LNCaP clone FGC (cell line): Measurements from ENCODE around the gene PPP2R2D.

Experiments used
- DNase-seq: peaks from one replicate; pipeline ENCODE4 v3.0.0-alpha.2; 2011; ENCODE audit warnings: low read depth
- H3K4me3 ChIP-seq: 2 replicates; pipeline ENCODE4 v1.5.1; 2011; ENCODE audit warnings: mild to moderate bottlenecking, low read depth, low read length, control low read depth
- CTCF ChIP-seq: IDR thresholded peaks from 2 replicates; pipeline ENCODE4 v1.5.1; 2012; ENCODE audit warnings: mild to moderate bottlenecking; ENCODE audit not compliant: control insufficient read depth, insufficient read depth; ENCODE audit errors: extremely low read depth

The PPP2R2D gene

GRCh38 chr10:131944412-131944811 lies 43.6 kb downstream of the PPP2R2D start:
- TF ChIP-seq CTCF, result no peak
- no peak overlapping the region for H3K4me3 ChIP-seq
- no peak for DNase-seq

GRCh38 chr10:131944976-131945695 lies 44.3 kb downstream of the PPP2R2D start:
- H3K4me3 ChIP-seq, result no peak overlapping the region
- TF ChIP-seq CTCF, result no peak
- no peak for DNase-seq

DNA sequence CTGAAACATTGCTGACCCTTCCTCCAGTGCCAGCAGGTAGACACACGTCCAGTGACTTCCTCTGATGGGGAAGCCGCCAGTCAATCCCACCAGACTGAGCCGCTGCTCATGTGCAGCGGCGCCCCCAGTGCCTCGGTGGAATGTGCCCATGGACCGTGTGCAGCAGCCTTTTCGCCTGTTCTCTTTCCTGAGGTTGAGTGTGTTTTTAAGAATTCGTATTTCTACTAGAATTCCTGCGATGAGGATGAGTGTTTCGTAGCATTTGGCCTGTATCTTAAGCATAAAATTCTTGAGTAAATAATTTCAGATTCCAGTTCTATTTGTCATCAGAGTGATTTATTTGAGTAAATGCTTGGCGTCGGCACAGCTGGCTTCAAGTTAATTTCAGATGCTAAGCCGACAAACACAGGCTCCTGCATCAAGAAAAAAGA lies 45.5 kb downstream of the PPP2R2D start:
- DNase-seq, result peak; percentile 80
- TF ChIP-seq CTCF, result no peak
- H3K4me3 ChIP-seq, result no peak overlapping the region

DNA sequence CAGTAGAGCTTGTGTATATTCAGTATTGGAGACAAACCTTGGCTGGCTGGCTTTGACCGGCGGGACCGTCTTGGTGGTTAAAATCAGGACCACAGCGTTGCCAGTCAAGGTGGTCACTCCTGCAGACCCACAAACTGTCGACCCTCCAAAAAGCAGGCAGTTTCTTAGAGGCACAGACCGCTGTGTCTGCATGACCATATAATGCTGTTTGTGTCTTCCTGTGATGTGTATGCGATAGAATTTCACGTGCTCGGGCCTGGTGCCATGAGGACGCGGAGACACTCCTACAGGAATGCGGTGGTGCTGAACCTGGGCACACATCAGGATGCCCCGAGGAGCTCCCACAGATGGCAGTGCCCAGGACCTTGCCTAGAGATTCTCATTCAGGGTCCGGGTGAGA lies 46.1 kb downstream of the PPP2R2D start:
- DNase-seq, result no peak
- no peak overlapping the region for H3K4me3 ChIP-seq
- TF ChIP-seq CTCF, result no peak

DNA sequence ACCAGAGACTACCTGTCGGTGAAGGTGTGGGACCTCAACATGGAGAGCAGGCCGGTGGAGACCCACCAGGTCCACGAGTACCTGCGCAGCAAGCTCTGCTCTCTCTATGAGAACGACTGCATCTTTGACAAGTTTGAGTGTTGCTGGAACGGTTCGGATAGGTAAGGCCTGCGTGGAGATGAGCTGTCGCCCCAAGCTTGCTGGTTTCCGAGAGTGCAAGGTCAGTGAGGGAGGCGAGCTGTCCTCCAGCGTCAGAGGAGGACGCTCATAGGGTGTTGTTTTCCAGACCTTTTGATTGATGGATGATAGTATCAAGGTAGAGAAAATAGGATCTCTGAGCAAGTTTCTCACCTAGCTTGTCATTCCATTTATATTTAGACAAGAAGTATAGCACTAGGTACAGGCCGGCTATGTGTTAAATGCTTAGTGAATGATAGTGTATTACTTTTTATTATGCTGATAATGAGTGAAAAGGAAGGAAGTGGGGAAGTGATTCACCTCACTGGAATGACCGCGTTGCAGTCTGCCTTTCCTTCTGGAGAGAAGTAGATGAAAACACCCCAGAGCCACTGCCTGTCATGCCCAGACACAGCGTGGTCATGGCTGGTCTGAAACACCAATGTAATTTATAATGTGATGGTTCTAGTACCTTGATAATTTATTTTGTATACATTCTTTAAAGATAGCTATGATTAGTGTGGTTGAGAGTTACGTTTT lies 47.0 kb downstream of the PPP2R2D start:
- no peak overlapping the region for H3K4me3 ChIP-seq
- DNase-seq, result no peak
- TF ChIP-seq CTCF, result no peak

DNA sequence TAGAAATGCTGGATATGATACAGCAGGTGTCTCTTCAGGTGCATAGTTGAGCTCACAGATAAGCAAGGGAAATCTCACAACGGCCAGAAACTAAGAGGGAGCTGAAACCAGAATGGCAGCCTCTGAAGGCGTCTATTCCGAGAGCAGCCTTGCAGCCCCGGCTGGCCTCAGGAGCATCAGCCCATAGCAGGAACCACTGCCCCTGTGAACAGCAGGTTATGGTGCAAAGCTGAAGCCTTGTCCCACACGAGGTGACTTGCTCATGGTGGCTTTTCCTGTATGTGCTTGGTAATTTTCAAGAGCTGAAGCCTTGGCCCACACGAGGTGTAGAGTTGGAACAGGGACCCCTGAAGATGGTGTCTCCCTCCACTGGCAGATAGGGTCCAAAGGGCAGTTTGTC lies 47.7 kb downstream of the PPP2R2D start:
- no peak for TF ChIP-seq CTCF
- no peak overlapping the region for H3K4me3 ChIP-seq
- no peak for DNase-seq
